ENCODE results near the gene SPINDOC.

DNA sequence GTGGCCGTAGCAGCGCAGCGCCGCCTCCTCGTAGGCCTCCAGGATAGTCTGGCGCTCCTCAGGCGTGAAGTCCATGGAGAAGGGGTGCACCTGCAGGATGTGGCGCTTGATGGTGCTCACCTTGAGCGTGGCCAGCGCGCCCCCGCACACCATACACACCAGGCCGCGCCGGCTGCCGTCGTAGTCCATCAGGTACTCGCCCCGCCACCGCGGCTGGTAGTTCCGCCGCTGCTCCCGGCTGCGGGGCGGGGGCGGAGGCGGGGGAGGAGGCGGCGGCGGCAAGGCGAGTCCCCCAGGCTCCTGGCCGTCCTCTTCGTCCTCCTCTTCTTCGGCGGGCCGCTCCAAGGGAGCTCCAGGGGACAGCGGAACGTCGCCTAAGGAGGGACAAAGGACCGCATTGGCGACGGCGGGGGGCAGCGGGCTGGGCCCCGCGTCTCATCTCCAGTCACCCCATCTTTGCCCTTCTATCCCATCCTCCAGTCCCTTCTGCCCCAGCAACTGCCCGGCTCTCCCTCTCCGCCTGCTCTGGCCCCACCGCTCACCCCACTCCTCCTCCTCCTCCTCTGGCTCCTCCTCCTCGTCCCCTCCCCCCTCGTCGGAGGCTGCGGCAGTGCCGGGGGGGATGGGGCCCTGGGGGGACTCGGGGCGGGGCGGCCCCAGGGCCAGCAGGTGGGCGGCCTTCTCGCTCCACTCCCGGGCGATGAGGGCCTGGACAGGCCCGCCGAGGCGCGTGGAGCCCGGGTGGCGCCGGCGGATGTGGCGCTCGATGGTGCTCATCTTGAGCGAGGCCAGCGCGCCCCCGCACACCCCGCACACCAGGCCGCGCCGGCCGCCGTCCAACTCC lies 49.5 kb upstream of the SPINDOC start:
- no peak for TF ChIP-seq EZH2 (IDR thresholded peaks at IDR 0.05; ENCODE audit: borderline replicate concordance, low read length)
- TF ChIP-seq, protein P1, sequence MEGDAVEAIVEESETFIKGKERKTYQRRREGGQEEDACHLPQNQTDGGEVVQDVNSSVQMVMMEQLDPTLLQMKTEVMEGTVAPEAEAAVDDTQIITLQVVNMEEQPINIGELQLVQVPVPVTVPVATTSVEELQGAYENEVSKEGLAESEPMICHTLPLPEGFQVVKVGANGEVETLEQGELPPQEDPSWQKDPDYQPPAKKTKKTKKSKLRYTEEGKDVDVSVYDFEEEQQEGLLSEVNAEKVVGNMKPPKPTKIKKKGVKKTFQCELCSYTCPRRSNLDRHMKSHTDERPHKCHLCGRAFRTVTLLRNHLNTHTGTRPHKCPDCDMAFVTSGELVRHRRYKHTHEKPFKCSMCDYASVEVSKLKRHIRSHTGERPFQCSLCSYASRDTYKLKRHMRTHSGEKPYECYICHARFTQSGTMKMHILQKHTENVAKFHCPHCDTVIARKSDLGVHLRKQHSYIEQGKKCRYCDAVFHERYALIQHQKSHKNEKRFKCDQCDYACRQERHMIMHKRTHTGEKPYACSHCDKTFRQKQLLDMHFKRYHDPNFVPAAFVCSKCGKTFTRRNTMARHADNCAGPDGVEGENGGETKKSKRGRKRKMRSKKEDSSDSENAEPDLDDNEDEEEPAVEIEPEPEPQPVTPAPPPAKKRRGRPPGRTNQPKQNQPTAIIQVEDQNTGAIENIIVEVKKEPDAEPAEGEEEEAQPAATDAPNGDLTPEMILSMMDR (IDR thresholded peaks at IDR 0.05; ENCODE audit: low read length): no peak
